ENCODE data around the gene DCHS1. TPM values are rescaled to one million over a fixed set of nuclear protein-coding genes. Genes with fewer than 3 reads are reported as not detected.

DCHS1 gene
- total RNA-seq, 6 donors from 2014 or later: 9.2 to 32.2 (median 12.8) TPM

- Histone ChIP-seq H3K4me1 (peaks cover 16 to 32% (median 25%) of the 10 kb centered on the region in 4 donors), H3K36me3 (peaks cover 0 to 59% (median 25%) of the 10 kb centered on the region in 4 donors), H3K4me3 (no peak overlapping the region), H3K27ac (no peak overlapping the region), H3K27me3 (no peaks in the 10 kb centered on the region), H3K9me3 (no peaks in the 10 kb centered on the region)
- WGBS, 2 donors: 85 to 87% methylated on average over 9 to 11 of the region's 11 CpGs
- TF ChIP-seq POLR2A (IDR thresholded peaks at IDR 0.05): no peak
- no peak for TF ChIP-seq CTCF (IDR thresholded peaks at IDR 0.05)
- TF ChIP-seq EP300 (IDR thresholded peaks at IDR 0.05): no peak
- no peak for TF ChIP-seq POLR2AphosphoS5 (IDR thresholded peaks at IDR 0.05)
- ATAC-seq (ENCODE audit: low FRiP score in 2 of 2) (no peak), DNase-seq (peak; percentile 6 to 30)
Measured at GRCh38 chr11:6631361-6631890, 24.2 kb downstream of the DCHS1 start.

- peak overlapping the region in 3 of 4 donors; percentile 30 to 48 (median 42) for H3K4me3 ChIP-seq
- 61 to 82% methylated on average over 14 to 27 of the region's 28 CpGs for WGBS, 2 donors
- H3K4me1 ChIP-seq: peaks cover 9 to 25% (median 18%) of the 10 kb centered on the region in 4 donors
- ATAC-seq (ENCODE audit: low FRiP score in 2 of 2): no peak
- H3K36me3 ChIP-seq: peaks cover 0 to 66% (median 31%) of the 10 kb centered on the region in 4 donors
- H3K27me3 ChIP-seq: no peaks in the 10 kb centered on the region
- H3K9me3 ChIP-seq: no peaks in the 10 kb centered on the region
- H3K27ac ChIP-seq: no peak overlapping the region
- TF ChIP-seq CTCF (IDR thresholded peaks at IDR 0.05): no peak
- TF ChIP-seq POLR2A (IDR thresholded peaks at IDR 0.05): no peak
- TF ChIP-seq EP300 (IDR thresholded peaks at IDR 0.05): no peak
- no peak for TF ChIP-seq POLR2AphosphoS5 (IDR thresholded peaks at IDR 0.05)
- DNase-seq: peak in 1 of 2 donors; percentile 19
Measured at GRCh38 chr11:6630632-6631291, 24.8 kb downstream of the DCHS1 start.

- peaks cover 0 to 73% (median 34%) of the 10 kb centered on the region in 4 donors for H3K36me3 ChIP-seq
- WGBS, 2 donors: 80 to 86% methylated on average over 67 to 81 of the region's 102 CpGs
- ATAC-seq (ENCODE audit: low FRiP score in 2 of 2): no peak
- no peaks in the 10 kb centered on the region for H3K27me3 ChIP-seq
- H3K4me1 ChIP-seq: peaks cover 2 to 18% (median 12%) of the 10 kb centered on the region in 4 donors
- DNase-seq: peak in 1 of 2 donors; percentile 88
- H3K27ac ChIP-seq: no peak overlapping the region
- TF ChIP-seq CTCF (IDR thresholded peaks at IDR 0.05) (no peak), EP300 (IDR thresholded peaks at IDR 0.05) (no peak), POLR2A (IDR thresholded peaks at IDR 0.05) (no peak), POLR2AphosphoS5 (IDR thresholded peaks at IDR 0.05) (no peak)
- H3K4me3 ChIP-seq: peak overlapping the region in 3 of 4 donors; percentile 30 to 48 (median 42)
- no peaks in the 10 kb centered on the region for H3K9me3 ChIP-seq
Measured at GRCh38 chr11:6629892-6630631, 25.5 kb downstream of the DCHS1 start.

GRCh38 chr11:6629573-6629891 is 26.1 kb downstream of the DCHS1 start:
- TF ChIP-seq POLR2AphosphoS5 (IDR thresholded peaks at IDR 0.05) (no peak), CTCF (IDR thresholded peaks at IDR 0.05) (no peak), POLR2A (IDR thresholded peaks at IDR 0.05) (no peak), EP300 (IDR thresholded peaks at IDR 0.05) (no peak)
- DNase-seq (no peak), ATAC-seq (ENCODE audit: low FRiP score in 2 of 2) (no peak)
- Histone ChIP-seq H3K9me3 (no peaks in the 10 kb centered on the region), H3K27ac (no peak overlapping the region), H3K4me3 (no peak overlapping the region), H3K4me1 (peaks cover 0 to 14% (median 8%) of the 10 kb centered on the region in 4 donors), H3K36me3 (peaks cover 0 to 78% (median 37%) of the 10 kb centered on the region in 4 donors), H3K27me3 (no peaks in the 10 kb centered on the region)
- WGBS, 2 donors: 91 to 92% methylated on average over 21 to 24 of the region's 24 CpGs

All from upper lobe of left lung (tissue), 6 donors.